Measurements from ENCODE around the gene CHORDC1.
"Not testable (repeated sequence)": the region's sequence is repeated elsewhere in the genome, so short reads cannot be mapped to it uniquely, and the experiment has no call there.

CHORDC1 gene

GRCh38 chr11:90178751-90179150, 44.1 kb downstream of the CHORDC1 start:
- no peak for TF ChIP-seq CTCF (IDR thresholded peaks at IDR 0.05; ENCODE audit: low read length, missing control alignments)
- no peak for DNase-seq (ENCODE audit: low read depth)
- H3K4me3 ChIP-seq (replicated peaks; ENCODE audit: low read depth, low read length) = no peak overlapping the region

- no peak for TF ChIP-seq CTCF (IDR thresholded peaks at IDR 0.05; ENCODE audit: low read length, missing control alignments)
- H3K4me3 ChIP-seq (replicated peaks; ENCODE audit: low read depth, low read length) = no peak overlapping the region
- DNase-seq (ENCODE audit: low read depth) = no peak
These were observed 46.8 kb downstream of the CHORDC1 start for GRCh38 chr11:90176069-90176468.

- no peak for TF ChIP-seq CTCF (IDR thresholded peaks at IDR 0.05; ENCODE audit: low read length, missing control alignments)
- H3K4me3 ChIP-seq (replicated peaks; ENCODE audit: low read depth, low read length) = no peak overlapping the region
- no peak for DNase-seq (ENCODE audit: low read depth)
These were observed 51.5 kb downstream of the CHORDC1 start for GRCh38 chr11:90171359-90171758.

- no peak for DNase-seq (ENCODE audit: low read depth)
- H3K4me3 ChIP-seq (replicated peaks; ENCODE audit: low read depth, low read length) = no peak overlapping the region
These were observed 54.3 kb downstream of the CHORDC1 start for GRCh38 chr11:90168571-90168970.

GRCh38 chr11:90167704-90168103, 55.1 kb downstream of the CHORDC1 start:
- H3K4me3 ChIP-seq (replicated peaks; ENCODE audit: low read depth, low read length); DNase-seq (ENCODE audit: low read depth): not testable (repeated sequence)

More at GRCh38 chr11:90168571-90168970, 54.3 kb downstream of the CHORDC1 start:
- no peak for TF ChIP-seq CTCF (IDR thresholded peaks at IDR 0.05; ENCODE audit: low read length, missing control alignments)

GRCh38 chr11:90166982-90167573, 55.8 kb downstream of the CHORDC1 start:
- H3K4me3 ChIP-seq (replicated peaks; ENCODE audit: low read depth, low read length); DNase-seq (ENCODE audit: low read depth): not testable (repeated sequence)

Data from fibroblast of pulmonary artery (primary cell).